Stimulated activated CD4-positive, alpha-beta T cell treated with anti-CD3 and anti-CD28 coated beads, Interleukin-4, amount 100 ng/mL, for 4 hours (primary cell): Measurements from ENCODE around the gene NKX2-2.

Experiments used
- DNase-seq, 2 experiments: peaks; one replicate each; pipeline ENCODE4 v3.0.0-alpha.2; 2020

NKX2-2 gene

GRCh38 chr20:21521596-21522480 lies 8.0 kb upstream of the NKX2-2 start:
- DNase-seq = no peak

- no peak for DNase-seq
Measured at GRCh38 chr20:21520702-21521595, 7.1 kb upstream of the NKX2-2 start.

GRCh38 chr20:21519136-21519584 lies 5.3 kb upstream of the NKX2-2 start:
- no peak for DNase-seq

GRCh38 chr20:21518292-21518991 lies 4.6 kb upstream of the NKX2-2 start:
- DNase-seq = no peak

- no peak for DNase-seq
Measured at GRCh38 chr20:21517566-21518277, 3.9 kb upstream of the NKX2-2 start.

GRCh38 chr20:21516861-21517565 lies 3.1 kb upstream of the NKX2-2 start:
- DNase-seq = no peak

- no peak for DNase-seq
Measured at GRCh38 chr20:21516180-21516567, 2.3 kb upstream of the NKX2-2 start.

- no peak for DNase-seq
Measured at GRCh38 chr20:21515300-21516179, 1.7 kb upstream of the NKX2-2 start.

GRCh38 chr20:21514553-21515251 lies 838 bp upstream of the NKX2-2 start:
- no peak for DNase-seq

- no peak for DNase-seq
Measured at GRCh38 chr20:21513181-21513663, 642 bp downstream of the NKX2-2 start.

GRCh38 chr20:21512634-21513180 lies 1.2 kb downstream of the NKX2-2 start:
- no peak for DNase-seq

- no peak for DNase-seq
Measured at GRCh38 chr20:21511850-21512633, 1.8 kb downstream of the NKX2-2 start.

GRCh38 chr20:21511485-21511849 lies 2.4 kb downstream of the NKX2-2 start:
- DNase-seq = no peak

- DNase-seq = no peak
Measured at GRCh38 chr20:21510414-21511384, 3.2 kb downstream of the NKX2-2 start.

GRCh38 chr20:21509597-21510371 lies 4.1 kb downstream of the NKX2-2 start:
- DNase-seq = no peak

GRCh38 chr20:21509079-21509596 lies 4.7 kb downstream of the NKX2-2 start:
- DNase-seq = no peak
